HG03354 (cell line): ENCODE results near the gene CCL11.

Source experiments
- ATAC-seq: cut with Tn5 transposase; IDR thresholded peaks from one replicate; pipeline ENCODE4 v1.9.1; 2021; ENCODE audit warnings: mild to moderate bottlenecking; ENCODE audit not compliant: unreplicated experiment, poor library complexity, severe bottlenecking

Gene CCL11

GRCh38 chr17:34255841-34256240 lies 29.7 kb upstream of the CCL11 start:
- no peak for ATAC-seq

- ATAC-seq = no peak
Observed at GRCh38 chr17:34257299-34257985, 28.1 kb upstream of the CCL11 start.

- no peak for ATAC-seq
Observed at GRCh38 chr17:34257986-34258326, 27.6 kb upstream of the CCL11 start.

- ATAC-seq = no peak
Observed at GRCh38 chr17:34259146-34259545, 26.4 kb upstream of the CCL11 start.

- no peak for ATAC-seq
Observed at GRCh38 chr17:34260861-34261260, 24.7 kb upstream of the CCL11 start.

- no peak for ATAC-seq
Observed at GRCh38 chr17:34261568-34262337, 23.8 kb upstream of the CCL11 start.

- no peak for ATAC-seq
Observed at GRCh38 chr17:34265711-34266110, 19.8 kb upstream of the CCL11 start.

- no peak for ATAC-seq
Observed at GRCh38 chr17:34269969-34270368, 15.6 kb upstream of the CCL11 start, which contains the start of gene CCL7. CCL7 (plus strand) TSS chr17:34270221; CDS start chr17:34270291, 70 bp downstream.

- no peak for ATAC-seq
Observed at GRCh38 chr17:34275881-34276280, 9.7 kb upstream of the CCL11 start.

- no peak for ATAC-seq
Observed at GRCh38 chr17:34276826-34277225, 8.7 kb upstream of the CCL11 start.

GRCh38 chr17:34283571-34283970 lies 2.0 kb upstream of the CCL11 start:
- ATAC-seq = no peak

- no peak for ATAC-seq
Observed at GRCh38 chr17:34287875-34288274, 2.3 kb downstream of the CCL11 start.

- ATAC-seq = no peak
Observed at GRCh38 chr17:34290586-34290985, 5.0 kb downstream of the CCL11 start.

- no peak for ATAC-seq
Observed at GRCh38 chr17:34291721-34292348, 6.3 kb downstream of the CCL11 start.

GRCh38 chr17:34299027-34299426 lies 13.5 kb downstream of the CCL11 start:
- ATAC-seq = no peak

GRCh38 chr17:34299956-34300577 lies 14.5 kb downstream of the CCL11 start:
- ATAC-seq = no peak

- no peak for ATAC-seq
Observed at GRCh38 chr17:34300652-34301370, 15.3 kb downstream of the CCL11 start.

- no peak for ATAC-seq
Observed at GRCh38 chr17:34301986-34302385, 16.4 kb downstream of the CCL11 start.

- no peak for ATAC-seq
Observed at GRCh38 chr17:34302636-34303035, 17.1 kb downstream of the CCL11 start.

GRCh38 chr17:34303606-34304005 lies 18.1 kb downstream of the CCL11 start:
- no peak for ATAC-seq
